ENCODE measurements around the gene USF3. TPM values are rescaled to one million over a fixed set of nuclear protein-coding genes. Genes with fewer than 3 reads are reported as not detected.

The USF3 gene
- total and polyA plus RNA-seq, 12 donors, result 3.3 to 21.2 (median 15.9) TPM

- DNase-seq, result no peak
- TF ChIP-seq CTCF (IDR thresholded peaks at IDR 0.05), result no peak
- no peak for ATAC-seq
- 73 to 74% methylated on average over 3 of the region's 3 CpGs for WGBS, 2 donors
- H3K4me3 ChIP-seq, result no peak overlapping the region
- H3K27me3 ChIP-seq, result no peaks in the 10 kb centered on the region
- H3K4me1 ChIP-seq, result peaks cover 0 to 13% (median 3%) of the 10 kb centered on the region in 9 donors
- H3K27ac ChIP-seq, result no peak overlapping the region
- H3K9me3 ChIP-seq, result no peaks in the 10 kb centered on the region
- no peaks in the 10 kb centered on the region for H3K36me3 ChIP-seq
- intact Hi-C loops (cut with DNase I), result no loop called here
These were observed 65.4 kb downstream of the USF3 start for GRCh38 chr3:113630956-113631542.

DNA sequence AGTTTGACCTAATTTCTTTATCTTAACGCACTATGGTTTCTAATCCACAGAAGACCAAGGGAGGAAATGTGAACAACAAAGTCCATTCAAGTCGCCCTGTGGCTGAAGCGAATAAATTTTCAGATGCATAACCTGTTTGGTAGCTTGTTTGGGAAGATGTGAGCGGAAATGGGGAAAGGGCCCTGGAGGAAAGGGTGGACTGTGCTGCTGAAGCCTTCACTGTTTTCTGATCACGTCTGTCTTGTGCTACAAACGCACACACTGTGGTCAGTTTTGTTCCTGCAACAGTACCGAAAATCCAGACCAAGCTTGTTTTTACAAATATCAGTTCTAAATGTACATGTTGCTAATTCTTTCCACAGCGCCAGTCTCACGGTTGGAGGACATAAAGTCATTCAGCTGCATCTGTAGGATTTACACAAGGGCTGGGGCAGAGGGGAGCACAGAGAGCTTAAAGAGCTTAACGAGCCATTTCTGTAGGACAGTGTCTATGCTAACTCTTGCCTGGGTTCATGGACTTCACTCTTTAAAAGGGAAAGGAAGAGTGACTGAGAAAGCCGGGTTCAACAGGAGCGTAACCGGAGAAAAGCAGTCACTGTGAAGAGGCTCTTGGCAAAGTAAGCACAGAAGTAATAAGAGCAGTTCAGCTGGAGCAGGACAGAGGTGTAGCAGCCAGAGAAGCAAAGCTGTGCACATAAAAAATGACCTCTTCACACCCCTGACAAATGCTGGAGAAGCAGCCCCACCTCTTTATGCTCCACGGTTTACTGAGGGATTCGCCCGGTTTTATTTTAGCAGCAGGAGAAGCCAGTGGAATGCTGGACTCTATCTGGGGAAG, 66.6 kb downstream of the USF3 start:
- ATAC-seq, result peak in 3 of 8 donors; percentile 19 to 43 (median 34)
- WGBS, 2 donors, result 80 to 85% methylated on average over 16 of the region's 16 CpGs

GRCh38 chr3:113628788-113629187, 67.7 kb downstream of the USF3 start:
- no peak for TF ChIP-seq CTCF (IDR thresholded peaks at IDR 0.05)
- ATAC-seq (no peak), DNase-seq (no peak)
- Histone ChIP-seq H3K9me3 (no peaks in the 10 kb centered on the region), H3K4me3 (no peak overlapping the region), H3K36me3 (no peaks in the 10 kb centered on the region), H3K4me1 (peaks cover 0 to 20% (median 3%) of the 10 kb centered on the region in 9 donors), H3K27ac (no peak overlapping the region), H3K27me3 (no peaks in the 10 kb centered on the region)
- WGBS, 2 donors, result 88 to 94% methylated on average over 6 of the region's 6 CpGs
- intact Hi-C loops (cut with DNase I), result loop anchor here in 5 of 10 donors (5.0 to 10.0 kb wide), 4 partner anchors 131 to 576 kb away; no protein-coding TSS in a partner anchor

More for the DNA sequence above, 66.6 kb downstream of the USF3 start:
- no peaks in the 10 kb centered on the region for H3K9me3 ChIP-seq
- peaks cover 0 to 20% (median 3%) of the 10 kb centered on the region in 9 donors for H3K4me1 ChIP-seq
- no peak for DNase-seq
- H3K36me3 ChIP-seq, result no peaks in the 10 kb centered on the region
- H3K27me3 ChIP-seq, result no peaks in the 10 kb centered on the region
- no peak overlapping the region for H3K27ac ChIP-seq
- H3K4me3 ChIP-seq, result no peak overlapping the region
- intact Hi-C loops (cut with DNase I), result loop anchor here in 5 of 10 donors (5.0 to 10.0 kb wide), 4 partner anchors 133 to 578 kb away; no protein-coding TSS in a partner anchor
- TF ChIP-seq CTCF (IDR thresholded peaks at IDR 0.05), result no peak

GRCh38 chr3:113628316-113628715, 68.1 kb downstream of the USF3 start:
- Histone ChIP-seq H3K36me3 (no peaks in the 10 kb centered on the region), H3K4me3 (no peak overlapping the region), H3K4me1 (peaks cover 0 to 20% (median 3%) of the 10 kb centered on the region in 9 donors), H3K27me3 (peaks cover 0 to 3% (median 0%) of the 10 kb centered on the region in 7 donors), H3K9me3 (no peaks in the 10 kb centered on the region), H3K27ac (no peak overlapping the region)
- DNase-seq (no peak), ATAC-seq (no peak)
- no peak for TF ChIP-seq CTCF (IDR thresholded peaks at IDR 0.05)
- 75 to 79% methylated on average over 2 of the region's 2 CpGs for WGBS, 2 donors
- intact Hi-C loops (cut with DNase I), result loop anchor here in 5 of 10 donors (5.0 to 10.0 kb wide), 4 partner anchors 131 to 576 kb away; no protein-coding TSS in a partner anchor

Data from heart right ventricle (tissue), 16 donors.